Mesendoderm (in vitro differentiated cells): Measurements from ENCODE around the gene TLE1.

Source experiments
- DNase-seq: peaks from one replicate; pipeline ENCODE4 v3.0.0; 2013
- H2AK5ac ChIP-seq: 2 replicates; pipeline ENCODE4 v1.6.1; 2013; ENCODE audit warnings: low read length, inconsistent platforms
- H2BK120ac ChIP-seq: 2 replicates; pipeline ENCODE4 v1.6.1; 2013; ENCODE audit warnings: low read depth, mild to moderate bottlenecking, low read length, moderate library complexity, mixed read lengths
- H2BK15ac ChIP-seq: replicated peaks from 2 replicates; pipeline ENCODE4 v1.6.1; 2013; ENCODE audit warnings: low read depth, mild to moderate bottlenecking, moderate library complexity
- H2BK5ac ChIP-seq: 2 replicates; pipeline ENCODE4 v1.6.1; 2013; ENCODE audit warnings: low read length, inconsistent platforms
- H3K18ac ChIP-seq: 2 replicates; pipeline ENCODE4 v1.6.1; 2013; ENCODE audit warnings: mild to moderate bottlenecking, low read length, mixed read lengths
- H3K23ac ChIP-seq: one replicate; pipeline ENCODE4 v1.6.1; 2013; ENCODE audit warnings: low read length
- H3K27ac ChIP-seq: 2 replicates; pipeline ENCODE4 v1.5.1; 2013; ENCODE audit warnings: low read depth, mild to moderate bottlenecking, inconsistent platforms, low read length, moderate library complexity
- H3K27me3 ChIP-seq: 2 replicates; pipeline ENCODE4 v1.6.1; 2013; ENCODE audit warnings: low read length, control low read depth, mild to moderate bottlenecking, inconsistent platforms; ENCODE audit not compliant: insufficient read depth, poor library complexity
- H3K36me3 ChIP-seq: 2 replicates; pipeline ENCODE4 v1.6.1; 2013; ENCODE audit warnings: low read length, inconsistent platforms; ENCODE audit not compliant: control insufficient read depth, insufficient read depth
- H3K4ac ChIP-seq: one replicate; pipeline ENCODE4 v1.6.1; 2013; ENCODE audit warnings: low read depth, mild to moderate bottlenecking, low read length, moderate library complexity
- H3K4me1 ChIP-seq: 2 replicates; pipeline ENCODE4 v1.6.1; 2013; ENCODE audit warnings: low read depth, low read length, inconsistent platforms; ENCODE audit not compliant: control insufficient read depth
- H3K4me2 ChIP-seq: 2 replicates; pipeline ENCODE4 v1.6.1; 2013; ENCODE audit warnings: low read length
- H3K4me3 ChIP-seq: 2 replicates; pipeline ENCODE4 v1.5.1; 2013; ENCODE audit warnings: mild to moderate bottlenecking, low read length
- H3K56ac ChIP-seq: one replicate; pipeline ENCODE4 v1.6.1; 2013; ENCODE audit warnings: low read length
- H3K79me1 ChIP-seq: 2 replicates; pipeline ENCODE4 v1.6.1; 2013; ENCODE audit warnings: low read length, inconsistent platforms
- H3K79me2 ChIP-seq: 2 replicates; pipeline ENCODE4 v1.6.1; 2013; ENCODE audit warnings: mild to moderate bottlenecking, low read length; ENCODE audit not compliant: control insufficient read depth, insufficient read depth
- H3K9ac ChIP-seq: 2 replicates; pipeline ENCODE4 v1.6.1; 2013; ENCODE audit warnings: low read length, inconsistent platforms
- H4K5ac ChIP-seq: one replicate; pipeline ENCODE4 v1.6.1; 2013; ENCODE audit warnings: low read length
- H4K8ac ChIP-seq: one replicate; pipeline ENCODE4 v1.6.1; 2013; ENCODE audit warnings: low read depth, mild to moderate bottlenecking, control low read depth, low read length, moderate library complexity
- WGBS: extraction: QIAGEN DNeasy Blood & Tissue Kit; methylation state at CpG from one replicate; pipeline ENCODE4 v1.1.7; 2013; ENCODE audit warnings: low lambda C conversion rate, missing lambda C conversion rate; ENCODE audit not compliant: insufficient coverage; ENCODE audit errors: extremely low coverage; 5-methylcytosine and 5-hydroxymethylcytosine counted together

TLE1 gene

GRCh38 chr9:81653240-81653639 is 36.1 kb downstream of the TLE1 start:
- WGBS, result no CpG with 5 or more reads among the region's 3 CpGs
- H3K18ac ChIP-seq, result no peak overlapping the region
- H3K27me3 ChIP-seq, result no peaks in the 10 kb centered on the region
- peaks cover 24% of the 10 kb centered on the region for H3K79me2 ChIP-seq
- no peak overlapping the region for H3K4ac ChIP-seq
- H3K4me2 ChIP-seq, result no peak overlapping the region
- no peak overlapping the region for H3K27ac ChIP-seq
- DNase-seq, result no peak
- no peak overlapping the region for H3K56ac ChIP-seq
- no peak overlapping the region for H3K4me3 ChIP-seq
- H4K5ac ChIP-seq, result no peak overlapping the region
- H2BK5ac ChIP-seq, result no peak overlapping the region
- no peak overlapping the region for H2AK5ac ChIP-seq
- peaks cover 5% of the 10 kb centered on the region for H3K79me1 ChIP-seq
- no peak overlapping the region for H2BK120ac ChIP-seq
- no peak overlapping the region for H3K9ac ChIP-seq
- no peaks in the 10 kb centered on the region for H3K36me3 ChIP-seq
- peaks cover 2% of the 10 kb centered on the region for H3K4me1 ChIP-seq
- H3K23ac ChIP-seq, result no peak overlapping the region
- H4K8ac ChIP-seq, result no peak overlapping the region
- no peak overlapping the region for H2BK15ac ChIP-seq

- Histone ChIP-seq H3K18ac (no peak overlapping the region), H3K4ac (no peak overlapping the region), H4K5ac (no peak overlapping the region), H2AK5ac (no peak overlapping the region), H3K27ac (no peak overlapping the region), H3K79me2 (peaks cover 26% of the 10 kb centered on the region), H2BK15ac (no peak overlapping the region), H2BK120ac (no peak overlapping the region), H3K36me3 (no peaks in the 10 kb centered on the region), H3K4me1 (peaks cover 2% of the 10 kb centered on the region), H3K4me2 (no peak overlapping the region), H3K9ac (no peak overlapping the region), H4K8ac (no peak overlapping the region), H3K23ac (no peak overlapping the region), H3K4me3 (no peak overlapping the region), H3K56ac (no peak overlapping the region), H3K79me1 (peaks cover 5% of the 10 kb centered on the region), H3K27me3 (no peaks in the 10 kb centered on the region), H2BK5ac (no peak overlapping the region)
- WGBS, result no CpG with 5 or more reads among the region's 7 CpGs
- no peak for DNase-seq
Observed at GRCh38 chr9:81652058-81652687, 37.2 kb downstream of the TLE1 start.

DNA sequence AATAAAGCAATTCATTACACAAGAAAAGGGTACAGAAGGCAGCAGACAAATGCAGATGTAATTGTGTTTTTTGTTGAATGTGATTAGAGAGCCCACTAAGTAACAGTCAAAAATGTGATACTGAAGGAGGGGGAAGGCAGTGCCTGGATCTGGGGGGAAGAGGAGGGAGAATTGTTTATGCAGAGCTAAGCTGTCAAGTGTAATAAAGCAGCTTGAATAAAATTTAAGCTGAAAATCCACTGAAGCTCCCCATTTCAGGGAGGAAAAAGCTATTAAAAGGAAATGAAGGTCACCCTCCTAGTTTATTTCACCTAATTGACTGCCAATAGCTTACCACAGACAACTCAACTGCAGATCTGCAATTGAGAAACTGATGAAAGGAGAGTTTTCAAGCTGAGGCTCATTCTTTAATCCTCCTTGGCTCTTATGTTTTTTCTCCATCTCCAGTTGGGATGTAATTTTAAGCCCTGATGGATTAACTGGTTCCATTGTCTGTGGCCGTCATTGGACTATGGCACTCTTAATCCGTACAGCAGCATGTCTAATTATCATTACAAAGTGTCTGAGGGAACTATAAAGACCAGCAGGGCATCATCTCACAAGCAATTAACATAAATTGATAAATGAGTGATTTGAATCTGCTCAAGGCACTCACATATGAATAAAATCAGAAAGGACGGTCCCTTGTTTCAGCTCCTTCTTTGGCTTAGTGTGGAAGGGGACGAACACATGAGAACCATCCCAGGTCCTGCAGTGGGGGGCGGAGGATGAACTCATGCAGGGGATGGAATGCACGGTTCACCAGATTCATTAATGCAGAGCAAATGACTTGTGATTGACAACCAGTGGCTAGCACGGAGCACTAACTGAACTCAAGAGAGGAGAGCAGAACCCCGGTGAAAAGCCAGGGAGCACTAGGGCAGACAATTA is 38.5 kb downstream of the TLE1 start:
- no peak overlapping the region for H3K56ac ChIP-seq
- no peaks in the 10 kb centered on the region for H3K79me1 ChIP-seq
- no peak overlapping the region for H4K8ac ChIP-seq
- H4K5ac ChIP-seq, result no peak overlapping the region
- no peaks in the 10 kb centered on the region for H3K27me3 ChIP-seq
- no peak overlapping the region for H3K9ac ChIP-seq
- WGBS, result no CpG with 5 or more reads among the region's 8 CpGs
- H3K27ac ChIP-seq, result no peak overlapping the region
- H3K4me1 ChIP-seq, result peaks cover 2% of the 10 kb centered on the region
- no peak overlapping the region for H3K4me2 ChIP-seq
- no peak overlapping the region for H3K4me3 ChIP-seq
- DNase-seq, result no peak
- H2AK5ac ChIP-seq, result no peak overlapping the region
- H2BK15ac ChIP-seq, result no peak overlapping the region
- peaks cover 15% of the 10 kb centered on the region for H3K79me2 ChIP-seq
- H3K36me3 ChIP-seq, result no peaks in the 10 kb centered on the region
- no peak overlapping the region for H3K18ac ChIP-seq
- no peak overlapping the region for H3K23ac ChIP-seq
- H3K4ac ChIP-seq, result no peak overlapping the region
- no peak overlapping the region for H2BK120ac ChIP-seq
- no peak overlapping the region for H2BK5ac ChIP-seq

DNA sequence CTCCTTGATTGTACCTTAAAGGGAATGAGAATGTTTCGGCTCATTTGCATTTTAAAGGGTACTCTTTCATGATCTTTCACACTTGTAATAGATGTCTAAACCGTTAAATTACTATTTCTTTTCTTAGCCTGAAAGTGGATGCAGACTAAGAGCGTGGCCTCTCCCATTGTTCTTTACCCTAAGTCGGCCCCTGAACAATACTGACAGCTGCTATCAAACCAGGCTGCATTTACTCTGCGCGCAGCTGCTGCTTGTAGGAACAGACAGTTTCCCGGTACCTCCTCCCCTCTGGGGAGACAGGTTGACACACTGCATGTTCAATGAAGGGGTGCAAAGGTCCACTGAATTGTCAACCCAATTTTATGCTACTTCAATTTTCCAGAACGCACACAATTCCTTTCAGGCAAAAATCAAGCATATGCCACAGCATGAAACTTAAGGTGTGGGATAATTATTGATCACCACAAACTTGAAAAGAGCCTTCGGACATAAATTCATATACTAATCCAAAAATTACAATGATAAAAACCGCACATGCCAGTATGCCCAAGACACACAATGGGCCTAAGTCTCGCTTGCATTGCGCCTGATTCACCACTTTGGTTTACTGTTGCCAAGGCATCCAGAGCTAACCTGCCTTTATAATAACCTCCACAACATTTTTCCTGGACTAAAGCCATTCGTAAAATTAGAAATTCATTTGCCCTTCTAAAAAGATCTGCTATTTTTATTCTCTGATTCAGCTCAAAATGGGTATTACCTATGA is 39.7 kb downstream of the TLE1 start:
- H2BK120ac ChIP-seq, result no peak overlapping the region
- H2BK5ac ChIP-seq, result no peak overlapping the region
- H4K5ac ChIP-seq, result no peak overlapping the region
- H3K27me3 ChIP-seq, result no peaks in the 10 kb centered on the region
- H3K18ac ChIP-seq, result no peak overlapping the region
- no peak overlapping the region for H3K4me2 ChIP-seq
- no peak overlapping the region for H3K4me3 ChIP-seq
- no peak overlapping the region for H4K8ac ChIP-seq
- DNase-seq, result no peak
- peaks cover 11% of the 10 kb centered on the region for H3K79me2 ChIP-seq
- H2BK15ac ChIP-seq, result no peak overlapping the region
- H3K23ac ChIP-seq, result no peak overlapping the region
- no peaks in the 10 kb centered on the region for H3K36me3 ChIP-seq
- H3K79me1 ChIP-seq, result no peaks in the 10 kb centered on the region
- no peak overlapping the region for H3K56ac ChIP-seq
- H3K27ac ChIP-seq, result no peak overlapping the region
- H2AK5ac ChIP-seq, result no peak overlapping the region
- WGBS, result no CpG with 5 or more reads among the region's 13 CpGs
- no peak overlapping the region for H3K4ac ChIP-seq
- peaks cover 2% of the 10 kb centered on the region for H3K4me1 ChIP-seq
- no peak overlapping the region for H3K9ac ChIP-seq

DNA sequence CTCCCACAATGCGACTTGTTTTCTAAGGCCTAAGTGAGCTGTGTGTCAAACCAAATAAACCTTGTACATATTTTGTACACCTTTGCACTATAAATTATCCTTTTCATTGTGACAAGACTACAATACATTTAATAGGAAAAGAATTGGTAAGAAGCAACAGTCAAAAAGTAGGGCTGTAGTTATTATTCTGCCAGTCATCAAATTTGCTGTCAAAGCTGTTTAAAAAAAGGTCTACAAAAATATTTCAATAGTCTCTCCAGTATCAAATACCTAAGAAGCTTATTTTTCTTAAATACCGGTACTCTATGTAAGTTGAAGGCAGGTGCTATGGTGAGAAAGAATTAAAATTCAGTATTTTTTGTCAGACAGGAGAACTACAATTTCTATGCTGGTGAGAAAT is 40.5 kb downstream of the TLE1 start:
- DNase-seq, result no peak
- no CpG with 5 or more reads among the region's 2 CpGs for WGBS
- Histone ChIP-seq H3K79me2 (peaks cover 11% of the 10 kb centered on the region), H3K27ac (no peak overlapping the region), H3K79me1 (no peaks in the 10 kb centered on the region), H2BK5ac (no peak overlapping the region), H3K9ac (no peak overlapping the region), H2BK15ac (no peak overlapping the region), H3K4me2 (no peak overlapping the region), H3K56ac (no peak overlapping the region), H3K4me3 (no peak overlapping the region), H2AK5ac (no peak overlapping the region), H3K23ac (no peak overlapping the region), H2BK120ac (no peak overlapping the region), H4K5ac (no peak overlapping the region), H3K4ac (no peak overlapping the region), H3K27me3 (no peaks in the 10 kb centered on the region), H3K36me3 (no peaks in the 10 kb centered on the region), H4K8ac (no peak overlapping the region), H3K18ac (no peak overlapping the region), H3K4me1 (peaks cover 2% of the 10 kb centered on the region)
